GM19023 (cell line): ENCODE measurements around the gene SPC24.

Source experiments
- ATAC-seq: cut with Tn5 transposase; IDR thresholded peaks from one replicate; pipeline ENCODE4 v1.9.1; 2021; ENCODE audit warnings: mild to moderate bottlenecking, moderate library complexity; ENCODE audit not compliant: unreplicated experiment

Gene SPC24

GRCh38 chr19:11155373-11156120, at the start of gene SPC24:
Gene SPC24 (minus strand): TSS chr19:11155782. CDS start chr19:11155776, 6 bp downstream.
- ATAC-seq, result peak; percentile 97

GRCh38 chr19:11204943-11205349, 49.4 kb upstream of the SPC24 start:
- no peak for ATAC-seq

- ATAC-seq, result no peak
Measured at GRCh38 chr19:11204076-11204602, 48.6 kb upstream of the SPC24 start.

- ATAC-seq, result no peak
Measured at GRCh38 chr19:11203194-11204075, 47.9 kb upstream of the SPC24 start.

GRCh38 chr19:11202488-11203193, 47.1 kb upstream of the SPC24 start:
- no peak for ATAC-seq

- ATAC-seq, result no peak
Measured at GRCh38 chr19:11201791-11202190, 46.2 kb upstream of the SPC24 start.

- no peak for ATAC-seq
Measured at GRCh38 chr19:11200931-11201330, 45.3 kb upstream of the SPC24 start.

- no peak for ATAC-seq
Measured at GRCh38 chr19:11200015-11200574, 44.5 kb upstream of the SPC24 start.

- ATAC-seq, result no peak
Measured at GRCh38 chr19:11199517-11199916, 43.9 kb upstream of the SPC24 start.

- no peak for ATAC-seq
Measured at GRCh38 chr19:11198769-11199424, 43.3 kb upstream of the SPC24 start.

- ATAC-seq, result no peak
Measured at GRCh38 chr19:11198175-11198534, 42.6 kb upstream of the SPC24 start.

- peak; percentile 80 for ATAC-seq
Measured at GRCh38 chr19:11197291-11198174, 42.0 kb upstream of the SPC24 start, which contains the start of gene KANK2. Gene KANK2 (minus strand): TSS chr19:11197545. CDS start chr19:11194511, 3,034 bp downstream.

- ATAC-seq, result no peak
Measured at GRCh38 chr19:11196406-11197287, 41.1 kb upstream of the SPC24 start.

- no peak for ATAC-seq
Measured at GRCh38 chr19:11195681-11196080, 40.1 kb upstream of the SPC24 start.

- ATAC-seq, result no peak
Measured at GRCh38 chr19:11194656-11195558, 39.3 kb upstream of the SPC24 start.

- no peak for ATAC-seq
Measured at GRCh38 chr19:11194173-11194572, 38.6 kb upstream of the SPC24 start.
